ENCODE data around the gene COA6. TPM values are rescaled to one million over a fixed set of nuclear protein-coding genes. Genes with fewer than 3 reads are reported as not detected.

COA6 gene
- total RNA-seq (2022; extraction: Qiagen RNA extraction) = 81.2 to 89.1 TPM (median 84.1 TPM) in 5 replicates

DNA sequence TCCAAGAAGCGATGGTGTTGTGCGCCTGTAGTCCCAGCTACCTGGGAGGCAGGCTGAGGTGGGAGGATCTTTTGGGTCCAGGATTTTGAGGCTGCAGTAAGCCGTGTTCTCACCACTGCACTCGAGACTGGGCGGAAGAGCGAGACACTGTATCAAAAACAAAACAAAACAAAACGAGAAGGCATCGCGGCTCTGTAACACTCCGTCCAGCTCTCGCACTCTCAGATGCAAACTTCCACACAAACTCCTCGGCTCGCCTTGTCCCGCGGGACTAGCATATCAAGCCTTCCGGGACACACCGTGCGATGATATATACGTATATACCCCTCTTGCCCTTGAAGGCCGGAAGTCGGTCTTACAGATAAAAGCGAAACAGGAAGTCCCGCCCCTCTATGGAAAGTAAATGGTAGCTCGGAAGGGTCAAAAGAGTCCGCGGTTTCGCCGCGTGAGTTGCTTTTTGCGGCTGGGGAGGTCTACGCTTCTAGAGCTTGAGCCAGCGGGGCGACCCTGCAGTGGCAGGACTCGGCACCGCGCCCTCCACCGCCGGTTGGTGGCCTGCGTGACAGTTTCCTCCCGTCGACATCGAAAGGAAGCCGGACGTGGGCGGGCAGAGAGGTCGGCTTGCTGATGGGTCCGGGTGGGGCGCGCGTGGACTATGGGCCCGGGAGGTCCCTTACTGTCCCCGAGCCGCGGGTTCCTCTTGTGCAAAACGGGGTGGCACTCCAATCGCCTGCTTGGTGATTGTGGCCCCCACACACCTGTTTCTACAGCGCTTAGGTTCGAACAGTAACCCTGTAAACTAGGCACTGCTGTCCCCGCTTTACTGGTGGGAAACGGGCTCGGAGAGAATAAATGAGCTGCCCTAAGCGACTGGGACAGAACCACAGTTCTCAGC is at the start of gene COA6:
Gene COA6 (plus strand): TSS at position 393 of the 895 bp plus-strand sequence. CDS start 11 bp downstream, at position 404.

Other genes with a start within 250 kb of the COA6 start
- gene TARBP1, start 105.7 kb downstream of the COA6 start, total RNA-seq (2022; extraction: Qiagen RNA extraction) = 9.7 to 12.9 TPM (median 11.5 TPM) in 5 replicates
- 61.1 to 88.8 TPM (median 79.2 TPM) in 5 replicates for gene IRF2BP2, start 236.7 kb downstream of the COA6 start, total RNA-seq (2022; extraction: Qiagen RNA extraction)